Stomach (tissue), 9 donors: ENCODE measurements around the gene SPRR2G. TPM values are rescaled to one million over a fixed set of nuclear protein-coding genes. Genes with fewer than 3 reads are reported as not detected.
"Not testable (repeated sequence)": the region's sequence is repeated elsewhere in the genome, so short reads cannot be mapped to it uniquely, and the experiment has no call there.

Experiments used
- DNase-seq, 2 donors: peaks; one replicate each; pipeline versions ENCODE4 v3.0.0 to v3.0.0-alpha.2; 2013 to 2019
- H3K27ac ChIP-seq, 5 donors: fragments of 200-600 bp in 4 of 5; sonication (generic) in 4 of 5; one replicate each; pipeline ENCODE4 v1.5.1; 2013 to 2019; ENCODE audit warnings: mild to moderate bottlenecking in 1 of 5, moderate library complexity in 1 of 5
- H3K27me3 ChIP-seq, 3 donors: fragments of 200-600 bp; sonication (generic); one replicate each; pipeline ENCODE4 v1.5.1; 2017 to 2019; ENCODE audit warnings: mixed run types in 1 of 3
- H3K36me3 ChIP-seq, 4 donors: fragments of 200-600 bp; sonication (generic); 1 replicate in 3 of 4; 2 replicates in 1 of 4; pipeline ENCODE4 v1.5.1; 2016 to 2019
- H3K4me1 ChIP-seq, 4 donors: fragments of 200-600 bp; sonication (generic); one replicate each; pipeline ENCODE4 v1.5.1; 2016 to 2019
- H3K4me3 ChIP-seq, 4 donors: fragments of 200-600 bp; sonication (generic) in 3 of 4; one replicate each; pipeline ENCODE4 v1.5.1; 2016 to 2019; ENCODE audit warnings: mild to moderate bottlenecking in 1 of 4
- H3K9me3 ChIP-seq, 4 donors: fragments of 200-600 bp; sonication (generic); one replicate each; pipeline ENCODE4 v1.5.1; 2016 to 2019
- CTCF ChIP-seq, 7 experiments: fragments of 450-650 bp in 4 of 7; fragments of 200-600 bp in 3 of 7; sonication (generic) in 3 of 7; IDR thresholded peaks; one replicate each; pipeline ENCODE4 v1.5.1; 2016 to 2019; ENCODE audit warnings: antibody characterized with exemption in 7 of 7, control low read depth in 2 of 7, mild to moderate bottlenecking in 1 of 7
- EP300 ChIP-seq: sonication (generic); formaldehyde crosslinking; IDR thresholded peaks from one replicate; pipeline ENCODE4 v1.6.1; 2017; ENCODE audit warnings: antibody characterized with exemption
- POLR2A ChIP-seq, 4 donors: fragments of 450-650 bp; IDR thresholded peaks; one replicate each; pipeline ENCODE4 v1.6.1; 2016; ENCODE audit warnings: antibody characterized with exemption in 4 of 4, control low read depth in 2 of 4, mild to moderate bottlenecking in 1 of 4, moderate library complexity in 1 of 4
- POLR2AphosphoS5 ChIP-seq, 3 donors: sonication (generic); formaldehyde crosslinking; IDR thresholded peaks; one replicate each; pipeline ENCODE4 v1.6.1; 2016; ENCODE audit warnings: antibody characterized with exemption in 3 of 3
- WGBS, 5 donors: extraction: QIAGEN DNeasy Blood & Tissue Kit in 3 of 5; methylation state at CpG; one replicate each; pipeline versions ENCODE4 v1.1.5 to v1.1.7; 2013 to 2018; 5-methylcytosine and 5-hydroxymethylcytosine counted together
- intact Hi-C: fragments of 100-400 bp; cut with DNase I; formaldehyde crosslinking; loops from one replicate; pipeline ENCODE4 v1.15.1; 2023; ENCODE audit warnings: low total_unique reads
- polyA plus RNA-seq, 3 donors: library from polyadenylated mRNA; stranded (reverse); fragments of 200-250 nt; gene quantifications; one replicate each; pipeline ENCODE4 v1.2.3, GENCODE V29; 2013
- total RNA-seq, 5 donors: library from RNA; depleted of rRNA; stranded (reverse); fragments of >200 nt; gene quantifications; one replicate each; pipeline versions ENCODE4 v1.1.0 to v1.2.3, GENCODE V29; 2014 to 2016
- donor health status: healthy with polysubstance abuse.
- donor health status: Bipolar disorder and iron deficiency.
- donor health status: healthy.

Gene SPRR2G
- total and polyA plus RNA-seq, 8 donors: 0.75 TPM; not detected in 7

GRCh38 chr1:153133743-153134142, 16.9 kb downstream of the SPRR2G start:
- TF ChIP-seq EP300 (no peak), CTCF (IDR thresholded peaks at IDR 0.05) (no peak), POLR2AphosphoS5 (IDR thresholded peaks at IDR 0.05) (no peak), POLR2A (IDR thresholded peaks at IDR 0.05) (no peak)
- no peaks in the 10 kb centered on the region for H3K36me3 ChIP-seq
- no peaks in the 10 kb centered on the region for H3K27me3 ChIP-seq
- DNase-seq: no peak
- no peaks in the 10 kb centered on the region for H3K9me3 ChIP-seq
- 67 to 90% (median 76%) methylated on average over 2 of the region's 2 CpGs for WGBS, 5 donors
- intact Hi-C loops: no loop called here
- H3K27ac ChIP-seq: no peak overlapping the region
- H3K4me3 ChIP-seq: no peak overlapping the region
- no peaks in the 10 kb centered on the region for H3K4me1 ChIP-seq

- intact Hi-C loops: no loop called here
- 73 to 100% (median 90%) methylated on average over 1 of the region's 1 CpG for WGBS, 5 donors
- Histone ChIP-seq H3K4me3 (no peak overlapping the region), H3K27me3 (no peaks in the 10 kb centered on the region), H3K4me1 (no peaks in the 10 kb centered on the region), H3K9me3 (no peaks in the 10 kb centered on the region), H3K27ac (no peak overlapping the region), H3K36me3 (no peaks in the 10 kb centered on the region)
- no peak for DNase-seq
- TF ChIP-seq POLR2AphosphoS5 (IDR thresholded peaks at IDR 0.05): no peak
- no peak for TF ChIP-seq CTCF (IDR thresholded peaks at IDR 0.05)
- no peak for TF ChIP-seq EP300
- TF ChIP-seq POLR2A (IDR thresholded peaks at IDR 0.05): no peak
Measured at GRCh38 chr1:153133267-153133666, 17.4 kb downstream of the SPRR2G start.

- H3K27me3 ChIP-seq, DNase-seq, H3K4me1 ChIP-seq, intact Hi-C loops, H3K36me3 ChIP-seq, H3K4me3 ChIP-seq, H3K27ac ChIP-seq: not testable (repeated sequence)
- peaks cover 0 to 15% (median 7%) of the 10 kb centered on the region in 4 donors for H3K9me3 ChIP-seq
- WGBS, 5 donors: 89 to 94% (median 93%) methylated on average over 4 of the region's 4 CpGs
Measured at GRCh38 chr1:153128688-153129087, 22.0 kb downstream of the SPRR2G start.

- no peaks in the 10 kb centered on the region for H3K36me3 ChIP-seq
- no peak overlapping the region for H3K4me3 ChIP-seq
- TF ChIP-seq POLR2AphosphoS5 (IDR thresholded peaks at IDR 0.05): no peak
- TF ChIP-seq EP300: no peak
- no peak for TF ChIP-seq CTCF (IDR thresholded peaks at IDR 0.05)
- TF ChIP-seq POLR2A (IDR thresholded peaks at IDR 0.05): no peak
- 70 to 85% (median 76%) methylated on average over 2 of the region's 2 CpGs for WGBS, 5 donors
- H3K4me1 ChIP-seq: no peaks in the 10 kb centered on the region
- intact Hi-C loops: no loop called here
- no peak overlapping the region for H3K27ac ChIP-seq
- DNase-seq: no peak
- H3K9me3 ChIP-seq: peaks cover 0 to 15% (median 10%) of the 10 kb centered on the region in 4 donors
- H3K27me3 ChIP-seq: no peaks in the 10 kb centered on the region
Measured at GRCh38 chr1:153127296-153127695, 23.4 kb downstream of the SPRR2G start.

GRCh38 chr1:153125536-153125935, 25.2 kb downstream of the SPRR2G start:
- H3K36me3 ChIP-seq: no peaks in the 10 kb centered on the region
- peaks cover 0 to 15% (median 10%) of the 10 kb centered on the region in 4 donors for H3K9me3 ChIP-seq
- TF ChIP-seq POLR2AphosphoS5 (IDR thresholded peaks at IDR 0.05): no peak
- TF ChIP-seq CTCF (IDR thresholded peaks at IDR 0.05): no peak
- TF ChIP-seq EP300: no peak
- TF ChIP-seq POLR2A (IDR thresholded peaks at IDR 0.05): no peak
- H3K4me1 ChIP-seq: no peaks in the 10 kb centered on the region
- 80 to 100% (median 92%) methylated on average over 1 of the region's 1 CpG for WGBS, 5 donors
- H3K27ac ChIP-seq: no peak overlapping the region
- H3K27me3 ChIP-seq: no peaks in the 10 kb centered on the region
- no peak for DNase-seq
- H3K4me3 ChIP-seq: no peak overlapping the region
- intact Hi-C loops: no loop called here

- H3K36me3 ChIP-seq, H3K27ac ChIP-seq, H3K27me3 ChIP-seq, DNase-seq, H3K4me3 ChIP-seq, H3K4me1 ChIP-seq, intact Hi-C loops: not testable (repeated sequence)
- peaks cover 0 to 15% (median 10%) of the 10 kb centered on the region in 4 donors for H3K9me3 ChIP-seq
- 80 to 91% (median 88%) methylated on average over 8 of the region's 8 CpGs for WGBS, 5 donors
Measured at GRCh38 chr1:153123793-153124192, 26.9 kb downstream of the SPRR2G start.
